ENCODE measurements around the gene UQCRQ. TPM values are rescaled to one million over a fixed set of nuclear protein-coding genes. Genes with fewer than 3 reads are reported as not detected.

UQCRQ gene
- total and polyA plus RNA-seq, 9 of the 15 experiments (the other 6 are each of a cell fraction or from before 2014, with no cell fraction given), result 235 to 2,421 (median 883) TPM

DNA sequence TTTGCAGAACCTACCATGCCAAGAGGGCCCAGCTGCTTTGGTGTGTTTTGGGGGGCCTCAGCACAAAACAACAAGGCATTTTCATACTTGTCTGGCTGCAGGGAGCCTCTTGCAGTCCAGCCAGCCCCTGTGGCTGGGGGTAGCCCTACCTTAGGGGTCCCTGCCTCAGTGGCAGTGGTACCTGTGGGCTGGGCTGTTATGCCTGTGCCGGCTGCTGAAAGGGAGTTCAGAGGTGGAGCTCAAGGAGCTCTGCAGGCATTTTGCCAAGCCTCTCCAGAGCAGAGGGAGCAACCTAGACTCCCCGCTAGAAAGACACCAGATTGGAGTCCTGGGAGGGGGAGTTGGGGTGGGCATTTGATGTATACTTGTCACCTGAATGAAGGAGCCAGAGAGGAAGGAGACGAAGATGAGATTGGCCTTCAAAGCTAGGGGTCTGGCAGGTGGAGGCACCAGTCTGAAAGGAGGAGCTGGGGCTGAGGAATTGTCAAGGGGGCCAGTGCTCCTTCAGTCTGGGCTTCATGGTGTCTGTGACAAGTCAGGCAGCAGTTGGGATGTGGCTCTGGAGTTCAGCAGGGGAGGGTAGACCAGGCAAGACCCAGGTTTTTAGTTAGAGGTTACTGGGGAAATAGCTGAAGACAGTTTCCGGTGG, 37.5 kb upstream of the UQCRQ start:
- in situ Hi-C loops (cut with MboI), result loop anchor here (5.0 kb wide), 1 partner anchor 72 kb away; no protein-coding TSS in a partner anchor
- CTCF ChIA-PET (ENCODE audit: low intra/inter-chr PET ratio), result interaction anchor here (0.7 to 2.1 kb wide), 2 partner anchors 51 to 54 kb away, joined by 4 to 13 read pairs; no protein-coding TSS in a partner anchor
- BruUV-seq (replicated peaks), result no TSS peak
- H3K27me3 ChIP-seq (ENCODE audit: control insufficient read depth in 2 of 2, insufficient read depth in 2 of 2, low read length in 2 of 2), result no peaks in the 10 kb centered on the region
- intact Hi-C loops (cut with micrococcal nuclease), result no loop called here
- no peaks in the 10 kb centered on the region for H3K9me3 ChIP-seq (replicated peaks; ENCODE audit: control insufficient read depth, insufficient read depth, low read depth, low read length)
- no peaks in the 10 kb centered on the region for H3K9me1 ChIP-seq (ENCODE audit: control insufficient read depth, insufficient read depth, low read length)
- peak overlapping the region; percentile 97; the same call in 1 of the 2 replicates for H2AFZ ChIP-seq (ENCODE audit: low read depth, low read length)
- H3K4me1 ChIP-seq (replicated peaks in 1 of 2; ENCODE audit: control insufficient read depth in 2 of 2, insufficient read depth in 2 of 2, low read length in 2 of 2), result peaks cover 18 to 29% of the 10 kb centered on the region in 2 experiments; a peak in 4 of 5 replicates
- H4K20me1 ChIP-seq (replicated peaks; ENCODE audit: control insufficient read depth, insufficient read depth, low read length), result no peaks in the 10 kb centered on the region
- no peak for ATAC-seq
- POLR2A ChIA-PET, result interaction anchor here (0.5 to 3.9 kb wide), 10 partner anchors 8 to 199 kb away, joined by 3 to 22 read pairs (median 4); partner anchors contain the start of genes GDF9 and UQCRQ
- no peak overlapping the region for H3K27ac ChIP-seq (ENCODE audit: extremely low read depth, low read depth, low read length)
- peak overlapping the region; percentile 89 for H3K4me2 ChIP-seq (ENCODE audit: insufficient read depth, low read length)
- FAIRE-seq, result no peak
- WGBS (ENCODE audit: insufficient coverage, low coverage, missing lambda C conversion rate), result 38% methylated on average over 4 of the region's 4 CpGs
- H3K9ac ChIP-seq (ENCODE audit: insufficient read depth in 1 of 2, low read depth in 2 of 2, low read length in 2 of 2), result peak overlapping the region; percentile 92 to 100; a peak in 3 of 4 replicates
- TF ChIP-seq NFIC (IDR thresholded peaks at IDR 0.05) (0 out of 2 replicates have a peak, but pooled peaks have one; percentile 10), STAG1 (CRISPR knock-in tag; IDR thresholded peaks at IDR 0.05; ENCODE audit: borderline replicate concordance) (0 out of 2 replicates have a peak, but pooled peaks have one; percentile 30), NBN (IDR thresholded peaks at IDR 0.05; ENCODE audit: low read depth) (no peak), ZNF584 (CRISPR knock-in tag; IDR thresholded peaks at IDR 0.05; ENCODE audit: low read depth) (no peak), GABPA (tag; conservative IDR thresholded peaks at IDR 0.05; ENCODE audit: low read depth) (0 out of 2 replicates have a peak, but pooled peaks have one; percentile 6), CEBPG (CRISPR knock-in tag; IDR thresholded peaks at IDR 0.05) (no peak), CEBPG (tag; conservative IDR thresholded peaks at IDR 0.05 in 1 of 2, IDR thresholded peaks at IDR 0.05 in 1 of 2) (no peak), ZNF644 (tag; IDR thresholded peaks at IDR 0.05; ENCODE audit: low read depth) (no peak), SAFB2 (IDR thresholded peaks at IDR 0.05; ENCODE audit: borderline replicate concordance, low read depth, low read length, severe bottlenecking) (no peak)
- TF ChIP-seq, protein P1, sequence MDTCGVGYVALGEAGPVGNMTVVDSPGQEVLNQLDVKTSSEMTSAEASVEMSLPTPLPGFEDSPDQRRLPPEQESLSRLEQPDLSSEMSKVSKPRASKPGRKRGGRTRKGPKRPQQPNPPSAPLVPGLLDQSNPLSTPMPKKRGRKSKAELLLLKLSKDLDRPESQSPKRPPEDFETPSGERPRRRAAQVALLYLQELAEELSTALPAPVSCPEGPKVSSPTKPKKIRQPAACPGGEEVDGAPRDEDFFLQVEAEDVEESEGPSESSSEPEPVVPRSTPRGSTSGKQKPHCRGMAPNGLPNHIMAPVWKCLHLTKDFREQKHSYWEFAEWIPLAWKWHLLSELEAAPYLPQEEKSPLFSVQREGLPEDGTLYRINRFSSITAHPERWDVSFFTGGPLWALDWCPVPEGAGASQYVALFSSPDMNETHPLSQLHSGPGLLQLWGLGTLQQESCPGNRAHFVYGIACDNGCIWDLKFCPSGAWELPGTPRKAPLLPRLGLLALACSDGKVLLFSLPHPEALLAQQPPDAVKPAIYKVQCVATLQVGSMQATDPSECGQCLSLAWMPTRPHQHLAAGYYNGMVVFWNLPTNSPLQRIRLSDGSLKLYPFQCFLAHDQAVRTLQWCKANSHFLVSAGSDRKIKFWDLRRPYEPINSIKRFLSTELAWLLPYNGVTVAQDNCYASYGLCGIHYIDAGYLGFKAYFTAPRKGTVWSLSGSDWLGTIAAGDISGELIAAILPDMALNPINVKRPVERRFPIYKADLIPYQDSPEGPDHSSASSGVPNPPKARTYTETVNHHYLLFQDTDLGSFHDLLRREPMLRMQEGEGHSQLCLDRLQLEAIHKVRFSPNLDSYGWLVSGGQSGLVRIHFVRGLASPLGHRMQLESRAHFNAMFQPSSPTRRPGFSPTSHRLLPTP (IDR thresholded peaks at IDR 0.05; ENCODE audit: borderline replicate concordance, extremely low read depth, insufficient read length), result no peak
- TF ChIP-seq, protein P2, sequence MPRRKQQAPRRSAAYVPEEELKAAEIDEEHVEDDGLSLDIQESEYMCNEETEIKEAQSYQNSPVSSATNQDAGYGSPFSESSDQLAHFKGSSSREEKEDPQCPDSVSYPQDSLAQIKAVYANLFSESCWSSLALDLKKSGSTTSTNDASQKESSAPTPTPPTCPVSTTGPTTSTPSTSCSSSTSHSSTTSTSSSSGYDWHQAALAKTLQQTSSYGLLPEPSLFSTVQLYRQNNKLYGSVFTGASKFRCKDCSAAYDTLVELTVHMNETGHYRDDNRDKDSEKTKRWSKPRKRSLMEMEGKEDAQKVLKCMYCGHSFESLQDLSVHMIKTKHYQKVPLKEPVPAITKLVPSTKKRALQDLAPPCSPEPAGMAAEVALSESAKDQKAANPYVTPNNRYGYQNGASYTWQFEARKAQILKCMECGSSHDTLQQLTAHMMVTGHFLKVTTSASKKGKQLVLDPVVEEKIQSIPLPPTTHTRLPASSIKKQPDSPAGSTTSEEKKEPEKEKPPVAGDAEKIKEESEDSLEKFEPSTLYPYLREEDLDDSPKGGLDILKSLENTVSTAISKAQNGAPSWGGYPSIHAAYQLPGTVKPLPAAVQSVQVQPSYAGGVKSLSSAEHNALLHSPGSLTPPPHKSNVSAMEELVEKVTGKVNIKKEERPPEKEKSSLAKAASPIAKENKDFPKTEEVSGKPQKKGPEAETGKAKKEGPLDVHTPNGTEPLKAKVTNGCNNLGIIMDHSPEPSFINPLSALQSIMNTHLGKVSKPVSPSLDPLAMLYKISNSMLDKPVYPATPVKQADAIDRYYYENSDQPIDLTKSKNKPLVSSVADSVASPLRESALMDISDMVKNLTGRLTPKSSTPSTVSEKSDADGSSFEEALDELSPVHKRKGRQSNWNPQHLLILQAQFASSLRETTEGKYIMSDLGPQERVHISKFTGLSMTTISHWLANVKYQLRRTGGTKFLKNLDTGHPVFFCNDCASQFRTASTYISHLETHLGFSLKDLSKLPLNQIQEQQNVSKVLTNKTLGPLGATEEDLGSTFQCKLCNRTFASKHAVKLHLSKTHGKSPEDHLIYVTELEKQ (CRISPR knock-in tag; IDR thresholded peaks at IDR 0.05), result no peak
- TF ChIP-seq, protein P3, sequence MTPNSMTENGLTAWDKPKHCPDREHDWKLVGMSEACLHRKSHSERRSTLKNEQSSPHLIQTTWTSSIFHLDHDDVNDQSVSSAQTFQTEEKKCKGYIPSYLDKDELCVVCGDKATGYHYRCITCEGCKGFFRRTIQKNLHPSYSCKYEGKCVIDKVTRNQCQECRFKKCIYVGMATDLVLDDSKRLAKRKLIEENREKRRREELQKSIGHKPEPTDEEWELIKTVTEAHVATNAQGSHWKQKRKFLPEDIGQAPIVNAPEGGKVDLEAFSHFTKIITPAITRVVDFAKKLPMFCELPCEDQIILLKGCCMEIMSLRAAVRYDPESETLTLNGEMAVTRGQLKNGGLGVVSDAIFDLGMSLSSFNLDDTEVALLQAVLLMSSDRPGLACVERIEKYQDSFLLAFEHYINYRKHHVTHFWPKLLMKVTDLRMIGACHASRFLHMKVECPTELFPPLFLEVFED (CRISPR knock-in tag; conservative IDR thresholded peaks at IDR 0.05), result no peak
- H3K79me2 ChIP-seq (ENCODE audit: control insufficient read depth, insufficient read depth, low read length), result peaks cover 23% of the 10 kb centered on the region
- H3K36me3 ChIP-seq (ENCODE audit: control insufficient read depth, insufficient read depth, low read length), result peaks cover 38% of the 10 kb centered on the region; the same call in 2 of the 3 replicates
- peak overlapping the region; percentile 74 for H3K4me3 ChIP-seq
- DNase-seq (ENCODE audit: extremely low read depth in 1 of 4, low spot score in 3 of 4), result no peak
